H1 (cell line): Measurements from ENCODE around the gene UBE4B.

Experiments used
- ASH2L ChIP-seq: fragments of 200-600, 300-600 bp; sonication (generic); IDR thresholded peaks from one replicate; pipeline ENCODE4 v1.7.1; 2017; ENCODE audit warnings: low read length
- CBX5 ChIP-seq: fragments of 300-800, 300-1000 bp; sonication (generic); IDR thresholded peaks from 2 replicates; pipeline ENCODE4 v1.7.1; 2016; ENCODE audit warnings: antibody characterized with exemption, low read length, low read depth
- CEBPB ChIP-seq: IDR thresholded peaks from 2 replicates; pipeline ENCODE4 v1.6.1; 2012; ENCODE audit warnings: low read depth, low read length
- CTCF ChIP-seq, 3 experiments: IDR thresholded peaks; 1 replicate in 2 of 3; 2 replicates in 1 of 3; pipeline versions ENCODE4 v1.5.1 to v1.6.1; 2011; ENCODE audit warnings: low read length in 3 of 3, mild to moderate bottlenecking in 3 of 3, inconsistent platforms in 2 of 3, low read depth in 1 of 3, moderate library complexity in 1 of 3; ENCODE audit not compliant: insufficient read depth in 1 of 3; ENCODE audit errors: control extremely low read depth in 1 of 3
- EZH2 ChIP-seq: fragments of 200-600 bp; sonication (generic); IDR thresholded peaks from 2 replicates; pipeline ENCODE4 v1.7.1; 2012; ENCODE audit warnings: low read depth, mild to moderate bottlenecking, moderate library complexity, low read length, inconsistent platforms; ENCODE audit not compliant: severe bottlenecking
- GABPA ChIP-seq: IDR thresholded peaks from 2 replicates; pipeline ENCODE4 v1.6.1; 2011; ENCODE audit warnings: mild to moderate bottlenecking, low read length, moderate library complexity, borderline replicate concordance; ENCODE audit not compliant: insufficient read depth
- JUND ChIP-seq: IDR thresholded peaks from 2 replicates; pipeline ENCODE4 v1.6.1; 2011; ENCODE audit warnings: mild to moderate bottlenecking, improper control_type of control experiment, low read length
- POLR2A ChIP-seq, 2 experiments: IDR thresholded peaks; 1 replicate in 1 of 2; 2 replicates in 1 of 2; pipeline ENCODE4 v1.6.1; 2011; ENCODE audit warnings: low read depth in 2 of 2, low read length in 2 of 2, mild to moderate bottlenecking in 2 of 2; ENCODE audit errors: control extremely low read depth in 1 of 2
- SRF ChIP-seq: IDR thresholded peaks from 2 replicates; pipeline ENCODE4 v1.6.1; 2011; ENCODE audit warnings: mild to moderate bottlenecking, low read depth, low read length, moderate library complexity
- TAF1 ChIP-seq: IDR thresholded peaks from 2 replicates; pipeline ENCODE4 v1.6.1; 2011; ENCODE audit warnings: mild to moderate bottlenecking, low read depth, low read length
- USF2 ChIP-seq: IDR thresholded peaks from 2 replicates; pipeline ENCODE4 v1.6.1; 2011; ENCODE audit warnings: low read length, improper control_type of control experiment
- TF ChIP-seq, protein P1 (sequence below): IDR thresholded peaks from 2 replicates; pipeline ENCODE4 v1.6.1; 2012; ENCODE audit warnings: inconsistent platforms

DNA sequence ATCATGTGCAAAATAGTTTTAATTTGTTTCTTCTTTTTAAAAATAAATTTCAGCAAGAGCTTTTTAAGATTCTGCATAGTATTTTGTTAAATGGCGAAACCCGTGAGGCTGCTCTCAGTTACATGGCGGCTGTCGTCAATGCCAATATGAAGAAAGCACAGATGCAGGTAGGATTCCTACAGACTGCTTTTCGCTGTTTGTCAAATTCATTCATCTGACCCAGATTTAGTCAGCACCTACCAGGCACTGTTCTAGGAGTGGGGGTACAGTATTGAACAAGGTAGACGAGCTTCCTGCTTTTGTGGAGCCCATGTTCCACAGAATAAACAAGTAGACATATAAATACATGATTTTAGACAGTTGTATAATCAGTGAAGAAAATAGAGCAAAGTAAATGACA lies 99.6 kb downstream of the UBE4B start:
- TF ChIP-seq TAF1 (no peak), POLR2A (IDR thresholded peaks at IDR 0.05; ENCODE audit: control extremely low read depth in 1 of 2, low read depth in 2 of 2, low read length in 2 of 2) (no peak), SRF (no peak), CTCF (IDR thresholded peaks at IDR 0.05; ENCODE audit: control extremely low read depth in 1 of 3, insufficient read depth in 1 of 3, low read depth in 1 of 3, low read length in 3 of 3) (no peak), USF2 (no peak), EZH2 (no peak), JUND (no peak), GABPA (no peak), CEBPB (no peak), CBX5 (no peak), ASH2L (no peak)
- TF ChIP-seq, protein P1, sequence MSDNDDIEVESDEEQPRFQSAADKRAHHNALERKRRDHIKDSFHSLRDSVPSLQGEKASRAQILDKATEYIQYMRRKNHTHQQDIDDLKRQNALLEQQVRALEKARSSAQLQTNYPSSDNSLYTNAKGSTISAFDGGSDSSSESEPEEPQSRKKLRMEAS: no peak
